SJSA1 (cell line): ENCODE results near the gene ADAM10. TPM values are rescaled to one million over a fixed set of nuclear protein-coding genes. Genes with fewer than 3 reads are reported as not detected.

Experiments
- DNase-seq, 2 experiments: peaks; one replicate each; pipeline ENCODE4 v3.0.0-alpha.2; 2015 to 2020; ENCODE audit warnings: low spot score in 2 of 2, low read depth in 1 of 2
- H3K27ac ChIP-seq: fragments of 250-450 bp; sonication (Bioruptor Pico); 2 replicates; pipeline ENCODE4 v1.5.1; 2020; ENCODE audit warnings: mild to moderate bottlenecking, moderate library complexity
- H3K27me3 ChIP-seq: fragments of 250-450 bp; sonication (Bioruptor Pico); replicated peaks from 2 replicates; pipeline ENCODE4 v1.5.1; 2020; ENCODE audit warnings: mild to moderate bottlenecking, moderate library complexity
- H3K36me3 ChIP-seq: fragments of 250-450 bp; sonication (Bioruptor Pico); 2 replicates; pipeline ENCODE4 v1.5.1; 2020; ENCODE audit warnings: mild to moderate bottlenecking
- H3K4me1 ChIP-seq: fragments of 250-450 bp; sonication (Bioruptor Pico); replicated peaks from 2 replicates; pipeline ENCODE4 v1.6.1; 2021; ENCODE audit warnings: mild to moderate bottlenecking
- H3K4me3 ChIP-seq: fragments of 250-450 bp; sonication (Bioruptor Pico); 2 replicates; pipeline ENCODE4 v1.5.1; 2020; ENCODE audit warnings: mild to moderate bottlenecking
- H3K9me3 ChIP-seq: fragments of 250-450 bp; sonication (Bioruptor Pico); replicated peaks from 2 replicates; pipeline ENCODE4 v1.5.1; 2020; ENCODE audit warnings: mild to moderate bottlenecking
- total RNA-seq: library from RNA; depleted of rRNA; stranded (reverse); fragments of >200 nt; shearing (Covaris generic); gene quantifications from 2 replicates; pipeline ENCODE4 v1.2.3, GENCODE V29; 2014; rRNA removed

Gene ADAM10
- total RNA-seq, 1 experiment from 2014 or later = 137 TPM

DNA sequence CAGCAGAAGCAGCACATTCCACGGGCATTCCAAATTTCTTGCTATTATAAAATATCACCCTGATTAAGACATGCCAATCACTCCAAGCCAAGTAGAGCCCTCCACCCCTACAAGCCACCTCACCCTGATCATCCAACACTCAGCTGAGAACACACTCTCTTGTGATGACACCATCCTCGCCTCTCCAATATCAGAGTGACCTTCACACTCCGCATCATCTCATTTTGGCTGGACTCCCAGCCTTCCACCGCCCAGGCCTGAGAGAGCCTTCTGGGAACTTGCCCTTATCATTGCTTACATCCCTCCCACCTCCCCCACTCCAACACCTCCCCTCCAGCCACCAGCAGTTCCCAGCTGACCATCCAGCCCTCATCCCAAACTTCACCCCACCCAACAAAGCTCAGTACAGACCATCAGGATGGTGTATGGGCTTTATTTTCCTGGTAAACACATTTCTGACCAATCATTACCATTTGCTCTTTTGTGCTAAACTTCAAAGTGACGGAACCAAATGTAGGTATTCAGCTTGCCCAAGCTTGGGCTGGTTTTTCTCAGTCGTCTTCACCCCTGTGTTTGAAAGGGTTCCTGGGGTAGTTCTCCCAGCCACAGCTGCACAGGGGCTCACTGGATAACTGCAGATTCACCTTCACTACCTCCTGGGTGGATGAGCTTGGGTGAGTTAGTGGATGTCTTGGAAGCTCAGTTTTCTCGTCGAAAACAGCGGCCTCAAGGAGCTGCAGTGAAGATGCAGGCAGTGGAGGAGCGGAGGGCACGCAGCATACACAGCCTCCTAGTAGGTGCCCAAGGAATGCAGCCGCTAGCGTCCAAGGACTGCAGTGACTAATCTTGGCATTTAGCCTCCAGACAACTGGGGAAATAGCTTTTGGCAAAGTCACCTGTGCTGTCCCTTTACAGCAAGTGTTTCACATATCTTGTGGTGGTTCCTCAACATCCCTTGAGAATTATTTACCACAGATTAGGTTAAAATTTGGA is 202.6 kb downstream of the ADAM10 start:
- peak overlapping the region; percentile 57 for H3K27ac ChIP-seq
- no peaks in the 10 kb centered on the region for H3K9me3 ChIP-seq

DNA sequence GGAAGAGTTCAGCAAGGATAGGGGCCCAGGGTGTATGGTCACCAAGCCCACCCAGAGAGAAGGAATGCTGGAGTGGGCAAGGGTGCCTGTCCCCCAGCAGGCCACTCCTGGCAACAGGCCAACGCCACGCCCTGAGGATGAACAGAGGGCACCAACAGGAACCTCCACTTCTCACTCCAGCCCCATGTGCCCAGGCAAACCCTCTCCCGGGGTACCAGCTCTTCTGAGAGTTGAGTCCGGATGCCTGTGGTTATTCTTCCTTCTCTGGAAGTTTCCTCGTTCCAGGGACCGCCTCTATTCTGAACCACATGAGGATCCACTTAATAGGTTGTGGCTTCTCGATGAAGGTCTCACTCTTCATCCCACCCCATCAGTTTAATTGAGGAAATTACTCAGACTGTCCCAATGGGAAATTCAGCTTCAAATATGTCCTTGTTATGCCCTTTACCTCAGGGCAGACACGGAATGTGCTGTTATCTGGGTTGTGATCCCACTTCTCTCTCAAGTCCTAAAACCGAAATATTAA is 203.4 kb downstream of the ADAM10 start:
- H3K4me1 ChIP-seq = peaks cover 41% of the 10 kb centered on the region
- no peak overlapping the region for H3K4me3 ChIP-seq
- no peaks in the 10 kb centered on the region for H3K36me3 ChIP-seq
- no peaks in the 10 kb centered on the region for H3K9me3 ChIP-seq
- H3K27me3 ChIP-seq = no peaks in the 10 kb centered on the region
- no peak for DNase-seq
- peak overlapping the region; percentile 57; the same call in 1 of the 2 replicates for H3K27ac ChIP-seq

More for the DNA sequence above, 202.6 kb downstream of the ADAM10 start:
- no peak overlapping the region for H3K4me3 ChIP-seq
- no peaks in the 10 kb centered on the region for H3K36me3 ChIP-seq
- no peaks in the 10 kb centered on the region for H3K27me3 ChIP-seq
- DNase-seq = peak; percentile 80 to 92
- peaks cover 46% of the 10 kb centered on the region for H3K4me1 ChIP-seq

DNA sequence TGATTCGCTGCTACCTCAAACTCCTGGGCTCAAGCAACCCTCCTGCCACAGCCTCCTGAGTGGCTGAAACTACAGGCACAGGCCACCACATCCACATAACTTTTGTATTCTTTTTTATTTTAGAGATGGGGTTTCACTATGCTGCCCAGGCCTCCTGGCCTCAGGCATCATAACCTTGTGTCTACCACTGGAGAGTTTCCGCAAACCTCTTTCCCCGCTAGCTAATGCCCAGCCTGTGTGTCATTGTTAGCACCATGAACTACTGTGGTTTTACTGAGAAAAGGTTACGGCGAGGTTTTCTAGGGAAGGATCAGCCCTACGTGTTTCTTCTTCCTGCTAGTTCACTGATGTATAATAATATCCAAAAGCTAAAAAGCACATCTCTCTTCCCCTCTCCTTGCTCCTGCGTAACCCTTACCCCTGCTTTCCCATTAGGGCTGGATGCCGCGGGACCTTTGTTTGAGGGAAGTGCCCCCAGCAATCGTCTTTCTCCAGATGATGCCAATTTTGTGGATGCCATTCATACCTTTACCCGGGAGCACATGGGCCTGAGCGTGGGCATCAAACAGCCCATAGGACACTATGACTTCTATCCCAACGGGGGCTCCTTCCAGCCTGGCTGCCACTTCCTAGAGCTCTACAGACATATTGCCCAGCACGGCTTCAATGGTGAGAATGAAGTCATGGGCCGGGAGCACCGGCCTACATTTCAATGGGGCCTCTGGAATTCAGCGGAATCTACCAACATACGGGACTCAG is 204.0 kb downstream of the ADAM10 start:
- Histone ChIP-seq H3K27ac (0 out of 2 replicates have a peak overlapping the region, but pooled peaks have one; percentile 57), H3K9me3 (no peaks in the 10 kb centered on the region), H3K27me3 (no peaks in the 10 kb centered on the region), H3K4me3 (no peak overlapping the region), H3K4me1 (peaks cover 37% of the 10 kb centered on the region), H3K36me3 (no peaks in the 10 kb centered on the region)
- no peak for DNase-seq

DNA sequence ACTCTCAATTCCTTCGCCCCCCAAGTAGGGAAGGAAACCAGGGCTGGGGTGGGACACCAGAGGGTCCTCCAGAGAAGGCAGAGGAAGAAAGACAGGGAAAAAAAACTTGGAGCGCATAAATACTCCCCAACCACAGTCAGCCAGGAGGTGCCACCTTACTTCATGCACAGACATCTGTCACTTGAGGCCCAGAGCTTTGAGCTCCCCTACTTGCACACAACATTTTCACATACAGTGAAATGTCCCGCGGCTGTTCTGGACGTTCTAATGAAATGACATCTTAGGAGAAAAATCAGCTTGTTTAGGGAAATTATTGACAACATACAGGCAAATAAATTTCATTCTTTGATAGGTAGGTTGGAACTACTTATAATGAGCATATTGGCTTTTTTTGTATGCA is 204.8 kb downstream of the ADAM10 start:
- H3K27me3 ChIP-seq = no peaks in the 10 kb centered on the region
- H3K9me3 ChIP-seq = no peaks in the 10 kb centered on the region
- H3K27ac ChIP-seq = no peak overlapping the region
- no peak for DNase-seq
- H3K4me3 ChIP-seq = no peak overlapping the region
- peaks cover 37% of the 10 kb centered on the region for H3K4me1 ChIP-seq
- no peaks in the 10 kb centered on the region for H3K36me3 ChIP-seq

DNA sequence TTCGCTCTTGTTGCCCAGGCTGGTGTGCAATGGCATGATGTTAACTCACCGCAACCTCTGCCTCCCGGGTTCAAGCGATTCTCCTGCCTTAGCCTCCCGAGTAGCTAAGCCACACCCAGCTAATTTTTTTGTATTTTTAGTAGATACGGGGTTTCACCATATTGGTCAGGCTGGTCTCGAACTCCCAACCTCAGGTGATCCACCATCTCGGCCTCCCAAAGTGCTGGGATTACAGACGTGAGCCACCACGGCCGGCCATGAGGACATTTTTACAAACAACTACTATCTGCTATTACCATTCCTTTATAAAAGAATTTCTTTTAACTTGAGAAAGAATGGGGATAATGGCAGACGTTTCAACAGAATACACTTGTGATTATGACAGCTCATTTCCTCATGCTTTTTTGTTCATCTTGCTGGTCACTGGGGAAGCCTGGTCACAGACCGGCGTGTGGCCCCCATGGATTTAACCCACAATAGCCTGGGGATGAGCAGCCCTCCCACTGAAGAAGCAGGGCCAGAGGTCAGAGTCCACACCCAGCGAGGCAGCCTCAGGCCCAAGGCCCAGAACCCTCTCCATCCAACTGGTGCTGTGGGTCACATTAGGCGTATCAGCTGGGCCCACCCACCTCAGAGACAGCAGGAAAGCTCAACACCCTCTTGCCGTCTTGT is 205.7 kb downstream of the ADAM10 start:
- Histone ChIP-seq H3K27ac (no peak overlapping the region), H3K4me1 (peaks cover 31% of the 10 kb centered on the region), H3K36me3 (no peaks in the 10 kb centered on the region), H3K9me3 (no peaks in the 10 kb centered on the region), H3K4me3 (no peak overlapping the region), H3K27me3 (no peaks in the 10 kb centered on the region)
- DNase-seq = no peak

DNA sequence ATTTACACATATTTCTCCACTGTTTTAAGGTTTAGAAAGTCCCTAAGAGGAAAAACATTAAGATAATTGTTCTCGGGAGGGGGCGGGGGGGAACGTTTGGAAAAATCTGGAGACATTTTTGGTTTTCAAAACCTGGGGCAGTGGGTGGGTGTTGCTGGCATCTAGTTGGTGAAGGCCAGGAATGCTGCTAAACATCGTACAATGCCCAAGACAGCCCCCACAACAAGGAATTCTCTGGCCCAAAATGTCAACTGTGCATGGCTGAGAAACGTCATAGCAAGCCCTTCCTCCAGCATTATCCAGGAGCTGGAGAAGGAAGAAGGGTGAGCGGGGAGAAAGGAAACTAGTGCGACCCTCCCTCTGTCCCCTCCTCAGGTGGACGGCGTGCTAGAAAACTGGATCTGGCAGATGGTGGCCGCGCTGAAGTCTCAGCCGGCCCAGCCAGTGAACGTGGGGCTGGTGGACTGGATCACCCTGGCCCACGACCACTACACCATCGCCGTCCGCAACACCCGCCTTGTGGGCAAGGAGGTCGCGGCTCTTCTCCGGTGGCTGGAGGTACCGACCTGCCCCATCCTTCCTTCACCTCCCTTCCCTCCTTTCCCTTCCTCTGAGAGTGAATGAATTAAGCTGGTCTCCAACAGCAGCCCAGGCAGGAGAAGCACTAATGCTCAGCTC is 208.0 kb downstream of the ADAM10 start:
- no peak overlapping the region for H3K27ac ChIP-seq
- H3K27me3 ChIP-seq = no peaks in the 10 kb centered on the region
- H3K4me3 ChIP-seq = no peak overlapping the region
- H3K4me1 ChIP-seq = peaks cover 12% of the 10 kb centered on the region
- no peaks in the 10 kb centered on the region for H3K36me3 ChIP-seq
- no peaks in the 10 kb centered on the region for H3K9me3 ChIP-seq
- no peak for DNase-seq

DNA sequence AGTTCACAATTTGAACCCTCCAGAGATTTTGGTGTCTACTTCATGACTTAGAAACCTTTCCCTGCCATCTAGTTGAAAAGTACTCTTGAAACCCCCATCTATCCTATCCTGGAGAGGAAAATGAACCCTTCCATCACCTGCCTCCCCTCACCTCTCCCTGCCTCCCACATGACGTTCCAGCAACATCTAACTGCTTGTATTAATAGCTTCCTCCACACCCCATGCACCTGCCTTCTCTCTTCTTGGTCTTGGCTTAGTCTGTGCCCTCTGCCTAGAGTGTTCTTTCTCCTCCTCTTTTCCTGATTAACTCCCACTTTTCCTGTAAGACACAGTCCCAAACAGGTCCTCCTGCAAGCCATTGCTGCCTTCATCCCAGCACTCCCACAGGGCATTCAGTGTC is 210.0 kb downstream of the ADAM10 start:
- DNase-seq = no peak
- Histone ChIP-seq H3K36me3 (no peaks in the 10 kb centered on the region), H3K4me1 (peaks cover 9% of the 10 kb centered on the region), H3K9me3 (no peaks in the 10 kb centered on the region), H3K27me3 (no peaks in the 10 kb centered on the region), H3K4me3 (no peak overlapping the region), H3K27ac (no peak overlapping the region)

DNA sequence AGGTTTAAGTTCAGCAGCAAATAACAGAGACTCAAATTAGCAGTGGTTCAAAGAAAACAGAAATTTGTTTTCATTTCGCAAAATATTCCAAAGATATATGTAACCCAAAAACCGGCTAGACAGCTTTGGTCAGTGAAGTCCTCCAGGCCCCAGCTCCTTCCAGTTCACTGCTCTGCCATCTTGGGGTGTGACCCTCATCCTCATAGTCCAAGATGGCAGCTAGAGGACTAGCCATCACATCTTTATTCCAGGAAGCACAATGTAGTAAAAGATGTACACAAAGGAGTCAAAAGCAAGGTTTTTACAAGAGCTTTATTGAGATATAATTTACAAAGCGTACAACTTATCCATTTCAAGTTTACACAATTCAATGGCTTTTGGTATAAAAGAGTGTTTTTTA is 210.6 kb downstream of the ADAM10 start:
- Histone ChIP-seq H3K4me1 (peaks cover 16% of the 10 kb centered on the region), H3K36me3 (no peaks in the 10 kb centered on the region), H3K27me3 (no peaks in the 10 kb centered on the region), H3K4me3 (no peak overlapping the region), H3K9me3 (no peaks in the 10 kb centered on the region), H3K27ac (no peak overlapping the region)
- no peak for DNase-seq

Other genes with a start within 250 kb of the ADAM10 start
- 6.1 and 10.3 TPM in 2 replicates for gene MINDY2, start 21.6 kb upstream of the ADAM10 start, total RNA-seq
- 60.6 and 71.9 TPM in 2 replicates for gene SLTM, start 184.0 kb upstream of the ADAM10 start, total RNA-seq
- 16.6 and 17.7 TPM in 2 replicates for gene RNF111, start 238.0 kb upstream of the ADAM10 start, total RNA-seq